Loucy (cell line): ENCODE results near the gene SEMA5A.

ENCODE experiments used
- EZH2phosphoT487 ChIP-seq: fragments of 200-600 bp; IDR thresholded peaks from 2 replicates; pipeline ENCODE4 v1.6.1; 2018; ENCODE audit warnings: antibody characterized with exemption, mild to moderate bottlenecking, moderate library complexity, borderline replicate concordance
- TF ChIP-seq, protein P1 (sequence below): fragments of 200-600 bp; sonication (generic); conservative IDR thresholded peaks from 2 replicates; pipeline ENCODE4 v1.5.1; 2014; ENCODE audit warnings: mild to moderate bottlenecking, antibody characterized with exemption, low read length

DNA sequence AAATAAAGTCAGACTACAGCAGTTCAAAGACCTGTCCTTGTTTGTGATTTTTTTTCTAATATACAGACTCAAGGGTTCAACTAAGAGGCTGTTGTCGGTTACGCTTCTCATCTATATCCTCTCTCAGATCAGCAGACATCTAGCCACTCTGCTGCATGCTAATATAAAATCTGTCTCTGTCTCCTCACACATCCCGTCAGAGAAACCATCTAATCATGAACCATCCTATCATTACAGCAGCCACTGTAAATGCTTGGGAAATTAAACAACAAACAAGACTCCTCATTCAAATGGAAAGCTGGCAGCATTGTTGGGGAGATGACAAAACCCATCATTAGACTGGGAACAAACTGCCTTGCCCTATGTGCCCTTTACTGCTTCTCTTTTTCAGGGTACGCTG, 94.8 kb downstream of the SEMA5A start:
- TF ChIP-seq, protein P1, sequence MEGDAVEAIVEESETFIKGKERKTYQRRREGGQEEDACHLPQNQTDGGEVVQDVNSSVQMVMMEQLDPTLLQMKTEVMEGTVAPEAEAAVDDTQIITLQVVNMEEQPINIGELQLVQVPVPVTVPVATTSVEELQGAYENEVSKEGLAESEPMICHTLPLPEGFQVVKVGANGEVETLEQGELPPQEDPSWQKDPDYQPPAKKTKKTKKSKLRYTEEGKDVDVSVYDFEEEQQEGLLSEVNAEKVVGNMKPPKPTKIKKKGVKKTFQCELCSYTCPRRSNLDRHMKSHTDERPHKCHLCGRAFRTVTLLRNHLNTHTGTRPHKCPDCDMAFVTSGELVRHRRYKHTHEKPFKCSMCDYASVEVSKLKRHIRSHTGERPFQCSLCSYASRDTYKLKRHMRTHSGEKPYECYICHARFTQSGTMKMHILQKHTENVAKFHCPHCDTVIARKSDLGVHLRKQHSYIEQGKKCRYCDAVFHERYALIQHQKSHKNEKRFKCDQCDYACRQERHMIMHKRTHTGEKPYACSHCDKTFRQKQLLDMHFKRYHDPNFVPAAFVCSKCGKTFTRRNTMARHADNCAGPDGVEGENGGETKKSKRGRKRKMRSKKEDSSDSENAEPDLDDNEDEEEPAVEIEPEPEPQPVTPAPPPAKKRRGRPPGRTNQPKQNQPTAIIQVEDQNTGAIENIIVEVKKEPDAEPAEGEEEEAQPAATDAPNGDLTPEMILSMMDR: no peak
- TF ChIP-seq EZH2phosphoT487: no peak
